Immature natural killer cell (primary cell): ENCODE data around the gene ZBTB7C. TPM values are rescaled to one million over a fixed set of nuclear protein-coding genes. Genes with fewer than 3 reads are reported as not detected.

Experiments used
- DNase-seq, 3 donors: peaks; one replicate each; pipeline ENCODE4 v3.0.0; 2022; ENCODE audit warnings: mixed read lengths in 1 of 3
- H3K27ac Mint-ChIP-seq, 6 donors: one replicate each; pipeline ENCODE4 v1.8.0; 2020; ENCODE audit warnings: mixed read lengths in 6 of 6, mild to moderate bottlenecking in 5 of 6, inconsistent platforms in 4 of 6, moderate library complexity in 3 of 6
- H3K27me3 Mint-ChIP-seq, 3 donors: one replicate each; pipeline ENCODE4 v1.8.0; 2020 to 2021; ENCODE audit warnings: low read depth in 3 of 3, mild to moderate bottlenecking in 3 of 3, mixed read lengths in 3 of 3, moderate library complexity in 3 of 3, inconsistent platforms in 1 of 3
- H3K36me3 Mint-ChIP-seq, 3 donors: one replicate each; pipeline ENCODE4 v1.8.0; 2020; ENCODE audit warnings: mixed read lengths in 3 of 3, inconsistent platforms in 2 of 3, mild to moderate bottlenecking in 2 of 3
- H3K4me1 Mint-ChIP-seq, 2 donors: one replicate each; pipeline ENCODE4 v1.8.0; 2020; ENCODE audit warnings: inconsistent platforms in 2 of 2, mild to moderate bottlenecking in 2 of 2, mixed read lengths in 2 of 2, moderate library complexity in 1 of 2
- H3K4me3 Mint-ChIP-seq, 5 donors: one replicate each; pipeline ENCODE4 v1.8.0; 2020; ENCODE audit warnings: mild to moderate bottlenecking in 5 of 5, mixed read lengths in 5 of 5, inconsistent platforms in 3 of 5, moderate library complexity in 3 of 5
- H3K9me3 Mint-ChIP-seq, 6 donors: one replicate each; pipeline ENCODE4 v1.8.0; 2020; ENCODE audit warnings: mild to moderate bottlenecking in 6 of 6, mixed read lengths in 6 of 6, inconsistent platforms in 4 of 6, moderate library complexity in 3 of 6
- polyA plus RNA-seq, 3 donors: library from polyadenylated mRNA; unstranded; fragments of 300-500 nt; fragmentation: Illumina TruSeq; gene quantifications; one replicate each; pipeline ENCODE4 v1.2.3, GENCODE V29; 2021

The ZBTB7C gene
- polyA plus RNA-seq, 3 donors from 2014 or later = not detected

DNA sequence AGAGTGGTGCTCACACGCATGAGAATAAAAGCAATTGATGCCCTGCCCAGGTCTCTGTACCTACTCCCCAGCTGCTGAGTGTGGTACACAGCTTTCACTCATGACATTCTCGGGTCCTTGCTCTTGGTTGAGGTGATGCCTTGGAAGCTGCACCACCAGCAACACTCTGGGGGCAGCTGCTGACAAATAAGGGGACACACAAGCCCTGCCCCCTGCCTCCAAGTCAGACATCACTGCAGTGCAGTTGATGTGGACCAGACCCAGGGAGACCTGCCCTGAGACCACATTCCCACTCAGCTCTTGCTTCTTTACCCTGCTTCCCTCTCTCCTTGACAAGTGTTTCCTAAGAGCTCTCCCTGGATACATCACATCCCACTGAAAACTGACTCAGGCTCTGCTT lies 225.6 kb downstream of the ZBTB7C start:
- no peak overlapping the region for H3K27ac Mint-ChIP-seq
- H3K4me1 Mint-ChIP-seq = no peaks in the 10 kb centered on the region
- no peak for DNase-seq
- no peak overlapping the region for H3K4me3 Mint-ChIP-seq
- H3K9me3 Mint-ChIP-seq = no peaks in the 10 kb centered on the region
- peaks cover 3 to 8% (median 5%) of the 10 kb centered on the region in 3 donors for H3K27me3 Mint-ChIP-seq
- H3K36me3 Mint-ChIP-seq = no peaks in the 10 kb centered on the region

DNA sequence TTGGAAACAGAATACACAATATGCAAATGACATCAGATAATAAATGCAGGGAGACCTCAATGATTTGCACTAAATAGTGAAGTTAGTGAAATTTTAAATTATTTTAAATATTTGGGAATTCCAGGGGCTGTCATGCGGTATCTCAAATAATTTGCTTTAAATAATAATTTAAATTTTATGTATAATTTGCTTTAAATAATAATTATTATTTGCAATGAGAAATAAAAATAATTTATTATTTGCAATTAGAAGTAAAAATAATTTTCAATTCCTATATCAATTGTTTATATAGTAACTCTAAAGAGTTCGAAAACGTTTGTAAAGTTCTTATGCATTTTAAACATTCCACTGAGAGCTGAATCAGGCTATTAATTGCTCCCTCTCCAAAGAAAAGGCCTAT lies 226.4 kb downstream of the ZBTB7C start:
- no peaks in the 10 kb centered on the region for H3K36me3 Mint-ChIP-seq
- H3K4me1 Mint-ChIP-seq = no peaks in the 10 kb centered on the region
- no peak for DNase-seq
- no peak overlapping the region for H3K27ac Mint-ChIP-seq
- peaks cover 3 to 5% (median 5%) of the 10 kb centered on the region in 3 donors for H3K27me3 Mint-ChIP-seq
- H3K4me3 Mint-ChIP-seq = no peak overlapping the region
- H3K9me3 Mint-ChIP-seq = no peaks in the 10 kb centered on the region

DNA sequence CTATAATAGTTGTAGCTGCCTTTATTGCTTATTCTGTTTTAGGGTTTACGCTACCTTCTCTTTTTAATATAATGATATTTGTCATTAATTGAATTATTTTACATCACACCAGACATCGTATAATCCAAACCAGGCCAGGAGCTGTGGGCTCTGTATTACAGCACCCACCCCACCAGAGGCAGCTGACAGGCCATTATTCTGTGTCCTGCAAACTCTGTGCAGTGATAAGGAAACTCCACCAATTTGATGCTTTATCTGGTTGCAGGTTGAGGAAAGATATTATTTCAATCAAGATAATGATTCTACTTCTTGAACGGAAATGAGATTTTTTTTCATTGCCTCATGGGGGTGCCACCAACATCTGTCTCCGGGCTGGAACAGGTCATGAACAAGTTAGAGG lies 227.3 kb downstream of the ZBTB7C start:
- H3K9me3 Mint-ChIP-seq = no peaks in the 10 kb centered on the region
- no peaks in the 10 kb centered on the region for H3K4me1 Mint-ChIP-seq
- H3K36me3 Mint-ChIP-seq = no peaks in the 10 kb centered on the region
- H3K27me3 Mint-ChIP-seq = peaks cover 3 to 6% (median 5%) of the 10 kb centered on the region in 3 donors
- no peak for DNase-seq
- no peak overlapping the region for H3K4me3 Mint-ChIP-seq
- no peak overlapping the region for H3K27ac Mint-ChIP-seq

DNA sequence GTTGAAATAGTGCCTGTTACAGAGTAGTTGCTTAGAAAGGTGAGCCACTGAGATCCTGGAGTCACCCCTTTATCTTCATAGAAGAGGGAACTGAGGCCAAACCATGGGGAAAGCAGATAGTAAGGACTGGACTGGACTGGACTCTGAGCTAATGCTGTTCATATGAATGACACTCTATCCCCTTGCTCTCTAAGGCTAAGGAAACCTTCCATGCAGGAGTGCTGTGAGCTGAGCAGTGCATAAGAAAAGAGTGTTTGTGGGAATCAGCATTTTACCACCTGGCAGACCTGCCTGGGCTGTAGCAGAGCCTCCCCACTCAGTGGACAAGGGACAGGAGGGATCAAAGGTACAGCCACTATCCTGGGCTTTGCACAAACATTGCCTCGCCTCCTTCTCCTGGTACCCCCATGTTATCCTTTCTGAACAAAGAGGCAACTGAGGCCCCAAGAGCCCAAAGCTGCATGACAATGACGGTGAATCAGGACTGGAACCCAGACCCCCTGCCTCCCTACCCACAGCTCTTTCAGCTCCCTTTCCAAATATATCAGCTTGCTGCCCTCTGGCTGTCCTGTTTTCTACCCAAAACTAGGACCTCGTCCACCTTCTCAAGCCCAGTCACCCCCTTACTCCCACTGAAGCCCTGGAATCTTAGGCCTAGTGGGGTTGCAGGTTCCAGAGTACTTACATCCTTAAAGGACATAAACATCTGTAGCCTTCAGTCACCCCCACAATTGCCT lies 227.9 kb downstream of the ZBTB7C start:
- Mint-ChIP-seq H3K27ac (no peak overlapping the region), H3K36me3 (no peaks in the 10 kb centered on the region), H3K9me3 (no peaks in the 10 kb centered on the region), H3K4me3 (no peak overlapping the region), H3K4me1 (no peaks in the 10 kb centered on the region), H3K27me3 (peaks cover 3 to 8% (median 5%) of the 10 kb centered on the region in 3 donors)
- no peak for DNase-seq

DNA sequence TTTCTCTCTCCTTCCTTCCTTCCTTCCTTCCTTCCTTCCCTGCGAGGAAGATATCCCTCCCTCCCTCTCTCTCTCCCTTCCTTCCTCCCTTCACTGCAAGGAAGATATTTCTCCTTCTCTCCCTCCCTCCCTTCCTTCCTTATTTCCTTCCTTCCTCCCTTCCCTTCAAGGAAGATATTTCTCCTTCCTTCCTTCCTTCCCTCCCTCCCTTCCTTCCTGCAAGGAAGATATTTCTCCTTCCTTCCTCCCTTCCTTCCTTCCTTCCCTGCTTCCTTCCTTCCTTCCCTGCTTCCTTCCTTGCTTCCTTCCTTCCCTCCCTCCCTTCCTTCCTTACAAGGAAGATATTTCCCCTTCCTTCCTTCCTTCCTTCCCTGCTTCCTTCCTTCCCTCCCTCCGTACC lies 229.5 kb downstream of the ZBTB7C start:
- no peaks in the 10 kb centered on the region for H3K9me3 Mint-ChIP-seq
- no peak for DNase-seq
- H3K36me3 Mint-ChIP-seq = no peaks in the 10 kb centered on the region
- H3K4me1 Mint-ChIP-seq = no peaks in the 10 kb centered on the region
- H3K4me3 Mint-ChIP-seq = no peak overlapping the region
- H3K27me3 Mint-ChIP-seq = peaks cover 2 to 6% (median 5%) of the 10 kb centered on the region in 3 donors
- H3K27ac Mint-ChIP-seq = no peak overlapping the region

DNA sequence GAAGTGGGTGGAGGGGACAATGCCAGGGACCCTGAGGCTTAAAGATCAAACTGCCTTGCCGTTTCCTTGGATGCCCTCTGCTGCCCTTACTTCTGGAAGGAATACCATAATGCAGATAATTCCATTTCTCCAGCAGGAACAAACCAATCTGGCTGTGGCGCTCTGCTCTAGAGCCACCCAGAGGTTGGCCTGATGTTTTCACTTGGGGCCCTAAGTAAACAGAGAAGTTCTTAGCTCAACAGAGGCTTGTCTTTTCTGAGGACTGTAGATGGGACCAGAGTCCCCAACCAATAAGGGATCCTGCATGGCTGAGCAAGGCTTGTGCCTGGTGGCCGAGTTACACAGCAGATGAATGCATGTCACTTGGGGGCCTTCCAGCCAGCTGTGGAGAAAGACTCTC lies 230.2 kb downstream of the ZBTB7C start:
- no peaks in the 10 kb centered on the region for H3K9me3 Mint-ChIP-seq
- no peak overlapping the region for H3K4me3 Mint-ChIP-seq
- no peak overlapping the region for H3K27ac Mint-ChIP-seq
- no peak for DNase-seq
- H3K36me3 Mint-ChIP-seq = no peaks in the 10 kb centered on the region
- no peaks in the 10 kb centered on the region for H3K4me1 Mint-ChIP-seq
- peaks cover 2 to 6% (median 5%) of the 10 kb centered on the region in 3 donors for H3K27me3 Mint-ChIP-seq

DNA sequence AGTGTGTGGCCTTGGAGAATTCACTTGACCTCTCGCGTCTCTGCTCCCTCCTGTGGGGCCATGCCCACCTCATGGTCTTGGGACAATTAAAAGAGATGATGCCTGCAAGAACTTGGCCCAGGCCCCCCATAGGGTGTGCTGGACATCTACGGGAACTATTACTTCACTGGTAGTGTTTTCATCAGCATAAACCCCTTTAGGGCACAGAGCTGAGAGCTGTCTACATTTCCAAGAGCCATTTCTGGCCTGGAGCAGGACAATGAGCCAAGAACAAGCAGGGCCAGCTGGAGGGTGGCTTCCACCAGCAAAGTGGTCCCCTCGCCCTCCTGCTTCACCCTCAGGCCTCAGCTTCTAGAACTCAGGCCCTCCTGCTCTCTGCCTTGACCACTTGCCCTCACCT lies 232.3 kb downstream of the ZBTB7C start:
- H3K4me3 Mint-ChIP-seq = no peak overlapping the region
- H3K36me3 Mint-ChIP-seq = no peaks in the 10 kb centered on the region
- H3K27ac Mint-ChIP-seq = no peak overlapping the region
- H3K9me3 Mint-ChIP-seq = no peaks in the 10 kb centered on the region
- no peak for DNase-seq
- peaks cover 4 to 7% (median 6%) of the 10 kb centered on the region in 3 donors for H3K27me3 Mint-ChIP-seq
- H3K4me1 Mint-ChIP-seq = no peaks in the 10 kb centered on the region

DNA sequence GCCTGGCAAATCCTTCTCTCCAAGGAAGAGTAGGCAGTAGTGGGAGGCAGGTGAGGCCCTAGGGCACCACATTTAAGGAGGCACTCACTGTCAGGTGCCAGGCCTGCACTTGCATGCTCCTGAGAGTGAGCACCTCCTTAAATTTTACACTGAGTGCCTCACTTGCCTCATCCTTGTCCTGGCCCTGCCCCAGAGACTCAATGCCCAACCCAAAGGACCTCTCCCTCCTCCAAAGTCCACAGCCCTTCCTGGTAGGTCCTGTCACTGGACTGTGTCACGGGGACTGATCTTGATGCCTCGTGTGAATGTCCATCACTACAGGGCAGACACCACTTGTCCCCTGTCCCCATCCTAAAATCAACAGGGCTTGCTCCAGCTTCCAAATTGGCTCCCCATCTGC lies 235.6 kb downstream of the ZBTB7C start:
- H3K36me3 Mint-ChIP-seq = no peaks in the 10 kb centered on the region
- peaks cover 4 to 8% (median 5%) of the 10 kb centered on the region in 3 donors for H3K27me3 Mint-ChIP-seq
- no peak for DNase-seq
- H3K4me1 Mint-ChIP-seq = no peaks in the 10 kb centered on the region
- H3K9me3 Mint-ChIP-seq = no peaks in the 10 kb centered on the region
- H3K27ac Mint-ChIP-seq = no peak overlapping the region
- no peak overlapping the region for H3K4me3 Mint-ChIP-seq

DNA sequence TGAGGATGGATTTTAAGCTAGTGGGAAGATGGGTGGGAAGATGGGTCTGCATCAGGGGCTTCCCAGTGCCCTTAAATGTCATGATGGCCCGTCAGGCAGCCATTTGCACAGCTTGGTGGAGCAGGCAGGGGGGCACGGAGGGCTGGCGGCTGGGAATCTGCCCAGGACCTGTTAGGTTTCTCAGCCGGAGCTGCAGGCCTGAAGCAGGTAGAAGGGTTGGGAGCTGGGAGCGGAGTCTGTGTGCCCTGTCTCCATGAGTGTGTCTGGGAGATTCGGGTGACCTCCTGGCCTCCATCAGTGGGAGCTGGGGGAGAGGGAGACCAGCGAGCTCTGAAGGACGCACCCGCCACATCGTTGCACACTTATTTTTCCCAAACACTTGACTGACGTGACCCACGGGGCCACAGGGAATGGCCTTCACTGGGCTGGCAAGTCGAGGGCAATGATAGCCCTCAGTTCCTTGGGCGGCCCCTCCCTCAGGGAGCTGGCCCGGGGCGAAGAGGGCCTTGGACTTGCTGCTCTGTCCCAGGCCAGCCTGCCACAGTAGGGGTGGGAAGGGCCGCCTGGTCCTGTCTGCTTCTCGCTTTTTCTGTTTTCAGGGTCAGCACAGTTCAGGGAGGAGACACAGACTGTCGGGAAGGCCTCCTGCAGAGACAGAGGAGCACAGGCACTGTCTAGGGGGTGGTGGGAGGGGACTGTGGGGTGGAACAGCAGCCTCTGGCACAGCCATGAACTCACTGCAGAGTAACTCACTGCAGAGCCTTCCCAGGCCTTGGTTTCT lies 236.8 kb downstream of the ZBTB7C start:
- no peak overlapping the region for H3K4me3 Mint-ChIP-seq
- H3K27ac Mint-ChIP-seq = no peak overlapping the region
- H3K36me3 Mint-ChIP-seq = no peaks in the 10 kb centered on the region
- no peaks in the 10 kb centered on the region for H3K4me1 Mint-ChIP-seq
- no peak for DNase-seq
- H3K9me3 Mint-ChIP-seq = no peaks in the 10 kb centered on the region
- H3K27me3 Mint-ChIP-seq = peaks cover 4 to 8% (median 5%) of the 10 kb centered on the region in 3 donors

DNA sequence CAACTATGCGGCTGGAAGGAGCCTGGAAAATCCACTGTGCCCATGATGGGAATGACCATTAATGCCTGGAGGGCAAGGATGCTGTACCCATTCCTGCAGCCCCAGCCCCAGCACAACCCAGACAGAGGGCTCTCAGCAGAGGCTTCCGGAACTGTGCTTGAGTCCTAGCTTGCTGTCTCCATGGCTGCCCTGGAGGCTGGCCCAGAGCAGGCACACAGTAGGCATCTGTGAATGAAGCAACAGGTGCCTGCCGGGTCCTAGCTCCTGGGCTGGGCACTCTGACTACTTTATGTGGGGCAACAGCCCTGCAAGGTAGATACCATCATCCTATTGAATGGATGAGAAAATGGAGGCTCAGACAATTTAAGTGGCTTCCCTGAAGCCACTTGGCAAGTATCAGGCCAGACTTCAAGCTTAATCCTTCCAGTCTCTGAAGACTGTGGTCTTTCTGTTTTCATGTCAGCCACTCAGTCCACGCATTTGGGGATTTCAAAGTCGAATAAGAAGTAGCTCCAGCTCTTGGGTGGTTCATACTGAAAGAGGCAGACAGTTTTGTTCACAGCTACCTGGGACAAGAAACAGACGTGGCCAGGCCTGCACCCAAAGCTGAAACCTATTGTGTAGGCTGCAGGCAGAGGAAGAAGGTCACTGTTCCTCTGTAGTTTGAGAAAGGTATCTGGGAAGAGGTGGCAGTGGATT lies 237.5 kb downstream of the ZBTB7C start:
- H3K27ac Mint-ChIP-seq = no peak overlapping the region
- H3K9me3 Mint-ChIP-seq = no peaks in the 10 kb centered on the region
- no peak overlapping the region for H3K4me3 Mint-ChIP-seq
- no peak for DNase-seq
- H3K4me1 Mint-ChIP-seq = no peaks in the 10 kb centered on the region
- peaks cover 4 to 5% (median 5%) of the 10 kb centered on the region in 3 donors for H3K27me3 Mint-ChIP-seq
- no peaks in the 10 kb centered on the region for H3K36me3 Mint-ChIP-seq

DNA sequence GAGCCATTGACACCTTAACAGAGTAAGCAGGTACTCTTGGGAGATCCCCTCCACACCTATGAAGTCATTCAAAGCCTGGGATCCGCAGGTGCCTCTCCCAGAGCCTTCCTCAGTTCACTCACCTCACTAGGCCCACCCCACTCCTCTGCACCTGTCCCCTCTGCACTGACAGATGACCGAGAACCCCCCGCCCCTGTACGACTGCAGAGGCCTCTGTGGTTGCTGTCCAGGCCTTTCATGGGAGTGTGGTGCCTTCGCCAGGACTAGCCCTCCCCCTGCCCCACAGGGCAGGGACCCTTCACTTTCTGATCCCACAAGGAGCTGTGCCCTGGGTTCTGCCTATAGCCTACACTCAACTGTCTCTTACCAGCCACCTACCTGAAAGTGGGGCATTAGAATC lies 238.5 kb downstream of the ZBTB7C start:
- Mint-ChIP-seq H3K27ac (no peak overlapping the region), H3K27me3 (peaks cover 4 to 5% (median 5%) of the 10 kb centered on the region in 3 donors), H3K36me3 (no peaks in the 10 kb centered on the region), H3K4me3 (no peak overlapping the region), H3K9me3 (no peaks in the 10 kb centered on the region), H3K4me1 (no peaks in the 10 kb centered on the region)
- no peak for DNase-seq

DNA sequence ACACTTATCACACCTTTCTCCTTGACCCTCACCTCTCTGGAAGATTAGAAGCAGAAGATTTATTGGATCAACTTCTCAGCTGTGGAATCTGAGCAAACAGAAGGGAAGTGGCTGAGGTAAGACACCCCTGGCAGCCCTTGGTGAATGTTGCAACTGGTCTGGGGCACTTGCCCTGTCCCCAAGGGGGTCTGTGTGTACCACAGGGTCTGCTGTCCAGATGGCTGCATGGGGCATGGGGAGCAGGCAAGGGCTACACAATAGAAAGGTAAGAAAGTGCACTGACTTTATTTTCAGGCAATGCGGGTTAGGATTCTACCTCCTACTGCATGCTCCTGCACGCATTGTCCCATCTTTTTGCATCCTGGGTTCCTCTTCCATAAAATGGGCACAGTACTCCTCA lies 240.3 kb downstream of the ZBTB7C start:
- Mint-ChIP-seq H3K4me3 (no peak overlapping the region), H3K36me3 (no peaks in the 10 kb centered on the region), H3K27me3 (peaks cover 4 to 5% (median 4%) of the 10 kb centered on the region in 3 donors), H3K27ac (no peak overlapping the region), H3K4me1 (no peaks in the 10 kb centered on the region), H3K9me3 (no peaks in the 10 kb centered on the region)
- DNase-seq = no peak

DNA sequence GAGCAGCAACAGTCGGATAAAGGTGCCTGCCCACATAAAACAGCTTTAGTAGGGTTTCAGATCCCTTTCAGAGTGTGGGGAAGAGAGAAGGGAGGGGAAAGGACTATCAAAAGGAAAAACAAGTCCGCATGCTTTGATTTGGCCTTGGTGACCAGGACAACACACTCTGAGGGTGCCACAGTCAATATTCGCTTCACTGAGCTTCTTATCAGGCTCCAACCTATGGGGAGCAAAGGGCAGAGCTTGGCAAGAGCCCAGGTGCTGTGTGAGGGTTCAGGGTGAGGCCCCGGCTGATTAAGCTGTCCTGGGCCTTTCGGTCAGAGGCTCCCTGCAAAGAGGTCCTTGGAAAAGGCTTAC lies 241.3 kb downstream of the ZBTB7C start:
- H3K4me1 Mint-ChIP-seq = no peaks in the 10 kb centered on the region
- H3K4me3 Mint-ChIP-seq = no peak overlapping the region
- H3K27me3 Mint-ChIP-seq = peaks cover 3 to 4% (median 4%) of the 10 kb centered on the region in 3 donors
- no peaks in the 10 kb centered on the region for H3K36me3 Mint-ChIP-seq
- H3K9me3 Mint-ChIP-seq = no peaks in the 10 kb centered on the region
- no peak overlapping the region for H3K27ac Mint-ChIP-seq
- no peak for DNase-seq

DNA sequence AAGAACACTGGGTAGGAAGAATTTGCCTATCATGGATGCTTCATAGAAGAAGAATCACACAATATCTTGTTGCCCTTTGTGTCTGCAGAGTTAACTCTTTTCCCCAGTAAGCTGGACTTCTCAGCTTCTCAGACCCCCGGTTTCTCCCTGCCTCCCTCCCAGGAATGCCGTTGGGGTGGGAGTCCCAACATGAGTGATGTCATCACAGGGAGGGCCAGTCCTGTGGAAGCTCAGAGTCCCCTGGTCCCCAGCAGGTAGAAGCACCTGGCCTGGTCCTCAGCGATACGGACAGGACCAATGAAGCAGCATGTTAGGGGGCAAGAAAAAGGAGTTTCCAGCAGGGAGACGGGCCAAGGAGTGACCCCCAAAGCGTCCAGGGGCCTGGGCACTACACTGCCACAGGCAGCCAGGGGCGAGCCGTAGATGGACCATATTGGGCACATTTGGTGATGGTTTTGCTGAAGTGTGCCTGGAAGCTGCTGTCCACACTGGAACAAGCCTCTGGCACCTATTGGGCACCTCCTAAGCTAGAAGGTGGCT lies 242.8 kb downstream of the ZBTB7C start:
- Mint-ChIP-seq H3K27me3 (peaks cover 2 to 4% (median 2%) of the 10 kb centered on the region in 3 donors), H3K36me3 (no peaks in the 10 kb centered on the region), H3K27ac (no peak overlapping the region), H3K4me1 (no peaks in the 10 kb centered on the region), H3K9me3 (no peaks in the 10 kb centered on the region), H3K4me3 (no peak overlapping the region)
- DNase-seq = no peak
